ENCODE results near the gene B4GALT5. TPM values are rescaled to one million over a fixed set of nuclear protein-coding genes. Genes with fewer than 3 reads are reported as not detected.
"Not testable (repeated sequence)": the region's sequence is repeated elsewhere in the genome, so short reads cannot be mapped to it uniquely, and the experiment has no call there.

Gene B4GALT5
- total RNA-seq, 1 experiment from 2014 or later: 77.0 TPM

DNA sequence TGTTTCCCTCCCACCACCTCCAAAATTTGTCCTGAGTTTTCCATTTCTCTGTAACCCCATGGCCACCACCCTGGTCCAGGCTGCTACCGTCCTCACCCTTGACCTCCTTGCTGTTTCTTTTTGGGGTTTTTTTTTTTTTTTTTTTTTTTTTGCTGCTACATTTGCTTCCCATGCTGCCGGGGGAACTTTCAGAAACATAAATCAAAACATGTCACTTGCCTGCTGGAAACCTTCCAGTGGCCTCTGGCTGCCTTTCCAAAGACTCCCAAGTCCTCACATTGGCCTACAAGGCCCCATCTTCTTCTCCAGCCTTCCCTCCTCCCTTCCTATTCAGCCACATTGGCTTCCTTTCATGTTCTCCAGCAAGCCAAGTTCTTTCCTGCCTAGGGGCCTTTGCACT is 95.4 kb downstream of the B4GALT5 start:
- Histone ChIP-seq H3K27ac (ENCODE audit: insufficient read length, low read depth, low read length) (no peak overlapping the region), H3K79me1 (ENCODE audit: insufficient read depth, low read depth, low read length, poor library complexity, severe bottlenecking) (no peaks in the 10 kb centered on the region), H3K27me3 (ENCODE audit: insufficient read depth, low read length) (no peaks in the 10 kb centered on the region), H3K23me2 (ENCODE audit: insufficient read length, low read depth, low read length, poor library complexity, severe bottlenecking) (no peaks in the 10 kb centered on the region), H3K79me2 (ENCODE audit: insufficient read depth, low read length) (no peaks in the 10 kb centered on the region), H3K4me1 (ENCODE audit: insufficient read depth, low read length) (no peaks in the 10 kb centered on the region), H4K91ac (ENCODE audit: insufficient read length, low read depth, low read length) (no peak overlapping the region), H4K20me1 (ENCODE audit: control insufficient read depth, insufficient read depth, insufficient read length) (no peaks in the 10 kb centered on the region), H2BK120ac (ENCODE audit: low read depth, low read length, poor library complexity, severe bottlenecking) (no peak overlapping the region), H2AK5ac (ENCODE audit: insufficient read length, low read length) (no peak overlapping the region), H3T11ph (ENCODE audit: low read length) (no peak overlapping the region), H2BK5ac (ENCODE audit: insufficient read length, low read length) (no peak overlapping the region), H3K18ac (ENCODE audit: insufficient read length, low read depth, low read length) (no peak overlapping the region), H3K9me3 (ENCODE audit: control insufficient read depth, low read depth, low read length) (no peaks in the 10 kb centered on the region), H2BK20ac (ENCODE audit: low read depth, low read length, poor library complexity, severe bottlenecking) (no peak overlapping the region), H4K8ac (replicated peaks; ENCODE audit: insufficient read length, low read depth, low read length) (no peak overlapping the region), H3K23ac (ENCODE audit: insufficient read length, low read depth, low read length) (no peak overlapping the region), H3K4me2 (ENCODE audit: insufficient read depth, insufficient read length, low read length) (no peak overlapping the region), H3K9ac (ENCODE audit: extremely low read depth, insufficient read length, low read length) (no peak overlapping the region), H2BK12ac (ENCODE audit: insufficient read length, low read depth, low read length) (no peak overlapping the region), H3K56ac (ENCODE audit: insufficient read length, low read depth, low read length) (no peak overlapping the region), H2BK15ac (ENCODE audit: low read depth, low read length) (no peak overlapping the region), H2AFZ (ENCODE audit: low read length) (no peak overlapping the region), H4K5ac (ENCODE audit: insufficient read length, low read depth, low read length) (no peak overlapping the region), H3K4ac (ENCODE audit: low read depth, low read length) (no peak overlapping the region), H3K14ac (ENCODE audit: insufficient read depth, low read length) (no peak overlapping the region)
- Mint-ChIP-seq H3K9me3 (no peaks in the 10 kb centered on the region; a peak in 1 of 5 replicates), H3K4me3 (no peak overlapping the region), H3K36me3 (ENCODE audit: insufficient read depth in 1 of 3, low read depth in 3 of 3) (no peaks in the 10 kb centered on the region), H3K27me3 (ENCODE audit: low read depth) (peaks cover 4% of the 10 kb centered on the region), H3K4me1 (no peaks in the 10 kb centered on the region), H3K27ac (no peak overlapping the region)
- TF ChIP-seq, protein P1, sequence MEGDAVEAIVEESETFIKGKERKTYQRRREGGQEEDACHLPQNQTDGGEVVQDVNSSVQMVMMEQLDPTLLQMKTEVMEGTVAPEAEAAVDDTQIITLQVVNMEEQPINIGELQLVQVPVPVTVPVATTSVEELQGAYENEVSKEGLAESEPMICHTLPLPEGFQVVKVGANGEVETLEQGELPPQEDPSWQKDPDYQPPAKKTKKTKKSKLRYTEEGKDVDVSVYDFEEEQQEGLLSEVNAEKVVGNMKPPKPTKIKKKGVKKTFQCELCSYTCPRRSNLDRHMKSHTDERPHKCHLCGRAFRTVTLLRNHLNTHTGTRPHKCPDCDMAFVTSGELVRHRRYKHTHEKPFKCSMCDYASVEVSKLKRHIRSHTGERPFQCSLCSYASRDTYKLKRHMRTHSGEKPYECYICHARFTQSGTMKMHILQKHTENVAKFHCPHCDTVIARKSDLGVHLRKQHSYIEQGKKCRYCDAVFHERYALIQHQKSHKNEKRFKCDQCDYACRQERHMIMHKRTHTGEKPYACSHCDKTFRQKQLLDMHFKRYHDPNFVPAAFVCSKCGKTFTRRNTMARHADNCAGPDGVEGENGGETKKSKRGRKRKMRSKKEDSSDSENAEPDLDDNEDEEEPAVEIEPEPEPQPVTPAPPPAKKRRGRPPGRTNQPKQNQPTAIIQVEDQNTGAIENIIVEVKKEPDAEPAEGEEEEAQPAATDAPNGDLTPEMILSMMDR (conservative IDR thresholded peaks at IDR 0.05): no peak
- WGBS (ENCODE audit: extremely low coverage, insufficient read length, low lambda C conversion rate): no CpG with 5 or more reads among the region's 2 CpGs
- DNase-seq: no peak

DNA sequence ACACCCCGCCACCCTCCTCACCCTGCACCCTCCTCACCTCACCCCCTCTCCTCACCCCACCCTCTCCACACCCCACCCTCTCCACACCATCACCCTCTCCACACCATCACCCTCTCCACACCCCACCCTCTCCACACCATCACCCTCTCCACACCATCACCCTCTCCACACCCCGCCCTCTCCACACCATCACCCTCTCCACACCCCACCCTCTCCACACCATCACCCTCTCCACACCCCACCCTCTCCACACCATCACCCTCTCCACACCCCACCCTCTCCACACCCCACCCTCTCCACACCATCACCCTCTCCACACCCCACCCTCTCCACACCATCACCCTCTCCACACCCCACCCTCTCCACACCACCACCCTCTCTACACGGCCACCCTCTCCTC is 96.3 kb downstream of the B4GALT5 start:
- not testable (repeated sequence) for H3K4me3 Mint-ChIP-seq; H3K4ac ChIP-seq (ENCODE audit: low read depth, low read length); H2BK5ac ChIP-seq (ENCODE audit: insufficient read length, low read length); H3K9me3 Mint-ChIP-seq; H2BK120ac ChIP-seq (ENCODE audit: low read depth, low read length, poor library complexity, severe bottlenecking); H2AK5ac ChIP-seq (ENCODE audit: insufficient read length, low read length); H3K79me2 ChIP-seq (ENCODE audit: insufficient read depth, low read length); H4K5ac ChIP-seq (ENCODE audit: insufficient read length, low read depth, low read length); H4K8ac ChIP-seq (replicated peaks; ENCODE audit: insufficient read length, low read depth, low read length); H3K4me1 Mint-ChIP-seq; H3K56ac ChIP-seq (ENCODE audit: insufficient read length, low read depth, low read length); H2AFZ ChIP-seq (ENCODE audit: low read length); H3K27me3 Mint-ChIP-seq (ENCODE audit: low read depth); H4K20me1 ChIP-seq (ENCODE audit: control insufficient read depth, insufficient read depth, insufficient read length); H3K79me1 ChIP-seq (ENCODE audit: insufficient read depth, low read depth, low read length, poor library complexity, severe bottlenecking); H2BK20ac ChIP-seq (ENCODE audit: low read depth, low read length, poor library complexity, severe bottlenecking); H4K91ac ChIP-seq (ENCODE audit: insufficient read length, low read depth, low read length); H3K27ac Mint-ChIP-seq; H3K18ac ChIP-seq (ENCODE audit: insufficient read length, low read depth, low read length); H3K4me1 ChIP-seq (ENCODE audit: insufficient read depth, low read length); H3K23me2 ChIP-seq (ENCODE audit: insufficient read length, low read depth, low read length, poor library complexity, severe bottlenecking); H3K9ac ChIP-seq (ENCODE audit: extremely low read depth, insufficient read length, low read length); H3K9me3 ChIP-seq (ENCODE audit: control insufficient read depth, low read depth, low read length); H3K36me3 Mint-ChIP-seq (ENCODE audit: insufficient read depth in 1 of 3, low read depth in 3 of 3); H3K4me2 ChIP-seq (ENCODE audit: insufficient read depth, insufficient read length, low read length); H3T11ph ChIP-seq (ENCODE audit: low read length); H3K27me3 ChIP-seq (ENCODE audit: insufficient read depth, low read length); H3K23ac ChIP-seq (ENCODE audit: insufficient read length, low read depth, low read length); H2BK15ac ChIP-seq (ENCODE audit: low read depth, low read length); H3K27ac ChIP-seq (ENCODE audit: insufficient read length, low read depth, low read length); H3K14ac ChIP-seq (ENCODE audit: insufficient read depth, low read length); H2BK12ac ChIP-seq (ENCODE audit: insufficient read length, low read depth, low read length)
- peak; percentile 41 for DNase-seq
- WGBS (ENCODE audit: extremely low coverage, insufficient read length, low lambda C conversion rate): 100% methylated on average over 1 of the region's 3 CpGs
